ENCODE results near the gene UBASH3B. TPM values are rescaled to one million over a fixed set of nuclear protein-coding genes. Genes with fewer than 3 reads are reported as not detected.

The UBASH3B gene
- total and polyA plus RNA-seq, 2 of the 13 experiments (the other 11 are each of a cell fraction or from before 2014, with no cell fraction given) = 4.4 to 7.6 TPM

DNA sequence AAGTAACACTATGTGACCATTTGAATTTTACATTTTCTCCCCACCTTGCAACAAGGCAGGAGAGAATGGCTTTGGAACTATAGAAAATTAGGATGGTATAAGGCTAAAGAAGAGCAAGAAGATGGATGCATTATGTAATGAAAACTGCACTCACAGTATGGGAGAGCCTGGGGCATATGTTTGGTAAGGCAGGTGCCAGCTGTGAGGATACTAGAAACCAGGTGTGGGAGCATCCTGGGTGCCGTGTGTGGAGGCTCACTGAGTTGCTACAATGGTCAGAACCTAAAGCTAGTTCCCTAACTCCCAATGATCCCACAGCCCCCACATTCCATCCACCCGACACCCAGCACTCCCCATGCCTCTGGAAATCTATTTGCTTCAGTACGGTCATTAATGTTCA is 42.9 kb downstream of the UBASH3B start:
- intact Hi-C loops (cut with micrococcal nuclease; ENCODE audit: unreplicated experiment) = no loop called here

More for the DNA sequence above, 42.9 kb downstream of the UBASH3B start:
- DNase-seq (ENCODE audit: low spot score) (no peak), ATAC-seq (no peak), FAIRE-seq (no peak)
- peaks cover 7% of the 10 kb centered on the region; the same call in 1 of the 2 replicates for H3K4me1 ChIP-seq (ENCODE audit: insufficient read depth, low read length)
- in situ Hi-C loops (cut with HindIII; ENCODE audit: extremely low pct_ligation_motif_present, low pct_unique_long_range_greater_than_20kb) = no loop called here
- no peak overlapping the region for H3K9ac ChIP-seq (ENCODE audit: insufficient read depth, low read depth, low read length)
- 75% methylated on average over 3 of the region's 3 CpGs for whole genome bisulfite sequencing (ENCODE audit: low lambda C conversion rate)
- H4K20me1 ChIP-seq (ENCODE audit: insufficient read depth, low read length) = no peaks in the 10 kb centered on the region
- no peaks in the 10 kb centered on the region for H3K27me3 ChIP-seq (ENCODE audit: control insufficient read depth in 1 of 2, insufficient read depth in 2 of 2, low read length in 2 of 2)
- H3K4me2 ChIP-seq (ENCODE audit: low read depth, low read length) = no peak overlapping the region
- no peak overlapping the region for H2AFZ ChIP-seq (ENCODE audit: low read length)
- no peaks in the 10 kb centered on the region for H3K79me2 ChIP-seq (ENCODE audit: insufficient read depth, low read length)
- no peaks in the 10 kb centered on the region for H3K9me3 ChIP-seq (ENCODE audit: low read length)
- no peak overlapping the region for H3K4me3 ChIP-seq (replicated peaks in 1 of 3; ENCODE audit: insufficient read depth in 1 of 3, low read depth in 2 of 3, low read length in 3 of 3)
- H3K36me3 ChIP-seq (replicated peaks in 1 of 2; ENCODE audit: control insufficient read depth in 1 of 2, insufficient read depth in 2 of 2, low read length in 2 of 2) = peaks cover 0 to 2% of the 10 kb centered on the region in 2 experiments; a peak in 1 of 5 replicates
- H3K27ac ChIP-seq (ENCODE audit: extremely low read length, insufficient read depth, low read length) = no peak overlapping the region
- POLR2A ChIA-PET = interaction anchor here (1.6 kb wide), 1 partner anchor 8 kb away, joined by 3 read pairs; no protein-coding TSS in a partner anchor
- CTCF ChIA-PET (ENCODE audit: low intra/inter-chr PET ratio, low total read pairs) = no interaction called here
- TF ChIP-seq ERF (CRISPR knock-in tag; IDR thresholded peaks at IDR 0.05) (no peak), ZSCAN30 (CRISPR knock-in tag; IDR thresholded peaks at IDR 0.05) (no peak), ZNF510 (CRISPR knock-in tag; IDR thresholded peaks at IDR 0.05; ENCODE audit: low read depth) (no peak), KAT8 (CRISPR knock-in tag; IDR thresholded peaks at IDR 0.05) (no peak)
- TF ChIP-seq, protein P1, sequence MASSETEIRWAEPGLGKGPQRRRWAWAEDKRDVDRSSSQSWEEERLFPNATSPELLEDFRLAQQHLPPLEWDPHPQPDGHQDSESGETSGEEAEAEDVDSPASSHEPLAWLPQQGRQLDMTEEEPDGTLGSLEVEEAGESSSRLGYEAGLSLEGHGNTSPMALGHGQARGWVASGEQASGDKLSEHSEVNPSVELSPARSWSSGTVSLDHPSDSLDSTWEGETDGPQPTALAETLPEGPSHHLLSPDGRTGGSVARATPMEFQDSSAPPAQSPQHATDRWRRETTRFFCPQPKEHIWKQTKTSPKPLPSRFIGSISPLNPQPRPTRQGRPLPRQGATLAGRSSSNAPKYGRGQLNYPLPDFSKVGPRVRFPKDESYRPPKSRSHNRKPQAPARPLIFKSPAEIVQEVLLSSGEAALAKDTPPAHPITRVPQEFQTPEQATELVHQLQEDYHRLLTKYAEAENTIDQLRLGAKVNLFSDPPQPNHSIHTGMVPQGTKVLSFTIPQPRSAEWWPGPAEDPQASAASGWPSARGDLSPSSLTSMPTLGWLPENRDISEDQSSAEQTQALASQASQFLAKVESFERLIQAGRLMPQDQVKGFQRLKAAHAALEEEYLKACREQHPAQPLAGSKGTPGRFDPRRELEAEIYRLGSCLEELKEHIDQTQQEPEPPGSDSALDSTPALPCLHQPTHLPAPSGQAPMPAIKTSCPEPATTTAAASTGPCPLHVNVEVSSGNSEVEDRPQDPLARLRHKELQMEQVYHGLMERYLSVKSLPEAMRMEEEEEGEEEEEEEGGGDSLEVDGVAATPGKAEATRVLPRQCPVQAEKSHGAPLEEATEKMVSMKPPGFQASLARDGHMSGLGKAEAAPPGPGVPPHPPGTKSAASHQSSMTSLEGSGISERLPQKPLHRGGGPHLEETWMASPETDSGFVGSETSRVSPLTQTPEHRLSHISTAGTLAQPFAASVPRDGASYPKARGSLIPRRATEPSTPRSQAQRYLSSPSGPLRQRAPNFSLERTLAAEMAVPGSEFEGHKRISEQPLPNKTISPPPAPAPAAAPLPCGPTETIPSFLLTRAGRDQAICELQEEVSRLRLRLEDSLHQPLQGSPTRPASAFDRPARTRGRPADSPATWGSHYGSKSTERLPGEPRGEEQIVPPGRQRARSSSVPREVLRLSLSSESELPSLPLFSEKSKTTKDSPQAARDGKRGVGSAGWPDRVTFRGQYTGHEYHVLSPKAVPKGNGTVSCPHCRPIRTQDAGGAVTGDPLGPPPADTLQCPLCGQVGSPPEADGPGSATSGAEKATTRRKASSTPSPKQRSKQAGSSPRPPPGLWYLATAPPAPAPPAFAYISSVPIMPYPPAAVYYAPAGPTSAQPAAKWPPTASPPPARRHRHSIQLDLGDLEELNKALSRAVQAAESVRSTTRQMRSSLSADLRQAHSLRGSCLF (CRISPR knock-in tag; IDR thresholded peaks at IDR 0.05; ENCODE audit: borderline replicate concordance) = no peak
- BruUV-seq (replicated peaks) = no TSS peak

All from HepG2 (cell line).